B cell (primary cell): ENCODE data around the gene HEPN1. TPM values are rescaled to one million over a fixed set of nuclear protein-coding genes. Genes with fewer than 3 reads are reported as not detected.

Source experiments
- ATAC-seq: fragments of 200-7000 bp; cut with Tn5 transposase; one replicate; pipeline ENCODE4 v1.10.0; 2021; ENCODE audit warnings: low read depth, mild to moderate bottlenecking, moderate number of reproducible peaks, moderate library complexity
- CTCF ChIA-PET: fragments of 350-600 bp; sonication (Branson Sonifier 250); formaldehyde crosslinking; loops from one replicate; lab custom pipeline; 2021; ENCODE audit warnings: antibody characterized with exemption, inconsistent platforms; lab: Charles Lee
- POLR2A ChIA-PET: fragments of 350-600 bp; sonication (Branson Sonifier 250); formaldehyde crosslinking; loops from one replicate; lab custom pipeline; 2021; ENCODE audit warnings: antibody characterized with exemption; lab: Charles Lee
- DNase-seq: peaks from one replicate; pipeline ENCODE4 v3.0.0; 2013
- H2AFZ ChIP-seq: 2 replicates; pipeline ENCODE4 v1.6.1; 2012; ENCODE audit warnings: mild to moderate bottlenecking, low read depth, low read length; ENCODE audit not compliant: insufficient read depth, poor library complexity, severe bottlenecking
- H3K27ac ChIP-seq, 2 donors: 1 replicate in 1 of 2; 2 replicates in 1 of 2; pipeline ENCODE4 v1.5.1; 2012 to 2013; ENCODE audit warnings: low read length in 2 of 2, mild to moderate bottlenecking in 2 of 2, moderate library complexity in 1 of 2
- H3K27me3 ChIP-seq, 4 experiments: fragments of 200-600 bp in 1 of 4; sonication (generic) in 1 of 4; replicated peaks in 1 of 4; 1 replicate in 2 of 4; 2 replicates in 2 of 4; pipeline versions ENCODE4 v1.6.1 to v1.7.0; 2013 to 2016; ENCODE audit warnings: low read length in 3 of 4, mild to moderate bottlenecking in 2 of 4, mixed read lengths in 1 of 4, moderate library complexity in 1 of 4; ENCODE audit not compliant: insufficient read depth in 4 of 4, control insufficient read depth in 3 of 4; ENCODE audit errors: control extremely low read depth in 1 of 4
- H3K36me3 ChIP-seq, 2 experiments: replicated peaks in 1 of 2; 1 replicate in 1 of 2; 2 replicates in 1 of 2; pipeline versions ENCODE4 v1.6.1 to v1.7.1; 2013; ENCODE audit warnings: low read length in 1 of 2; ENCODE audit not compliant: insufficient read depth in 2 of 2, control insufficient read depth in 1 of 2; ENCODE audit errors: control extremely low read depth in 1 of 2, extremely low read depth in 1 of 2
- H3K4me1 ChIP-seq, 2 donors: fragments of 200-600 bp in 1 of 2; sonication (generic) in 1 of 2; 1 replicate in 1 of 2; 2 replicates in 1 of 2; pipeline versions ENCODE4 v1.5.1 to v1.6.1; 2013 to 2017; ENCODE audit warnings: low read length in 2 of 2; ENCODE audit not compliant: control insufficient read depth in 2 of 2, insufficient read depth in 2 of 2
- H3K4me2 ChIP-seq: replicated peaks from 2 replicates; pipeline ENCODE3; 2012; ENCODE audit warnings: mild to moderate bottlenecking, low read depth, low read length; ENCODE audit not compliant: poor library complexity, severe bottlenecking
- H3K4me3 ChIP-seq, 5 experiments: fragments of 200-600 bp in 1 of 5; sonication (generic) in 1 of 5; 1 replicate in 3 of 5; 2 replicates in 2 of 5; pipeline versions ENCODE4 v1.5.1 to v1.7.0; 2011 to 2016; ENCODE audit warnings: low read length in 4 of 5, mild to moderate bottlenecking in 4 of 5, low read depth in 2 of 5, control low read depth in 1 of 5, moderate library complexity in 1 of 5; ENCODE audit not compliant: insufficient read depth in 1 of 5; ENCODE audit errors: control extremely low read depth in 1 of 5, extremely low read depth in 1 of 5
- H3K79me2 ChIP-seq: fragments of 200-600 bp; sonication (generic); one replicate; pipeline ENCODE4 v1.6.0; 2016; ENCODE audit warnings: low read length; ENCODE audit not compliant: control insufficient read depth, insufficient read depth
- H3K9ac ChIP-seq: fragments of 200-600 bp; sonication (generic); 2 replicates; pipeline ENCODE4 v1.6.1; 2017; ENCODE audit warnings: mild to moderate bottlenecking, low read length, moderate library complexity
- H3K9me3 ChIP-seq, 3 donors: one replicate each; pipeline versions ENCODE4 v1.6.1 to v1.7.1; 2013; ENCODE audit warnings: low read length in 2 of 3; ENCODE audit not compliant: control insufficient read depth in 2 of 3, insufficient read depth in 1 of 3; ENCODE audit errors: control extremely low read depth in 1 of 3
- H4K20me1 ChIP-seq: 2 replicates; pipeline ENCODE4 v1.6.0; 2012; ENCODE audit warnings: mild to moderate bottlenecking, low read length; ENCODE audit not compliant: insufficient read depth, control insufficient read depth, poor library complexity, severe bottlenecking
- H3K27ac Mint-ChIP-seq: one replicate; pipeline ENCODE4 v1.8.0; 2021; ENCODE audit warnings: mixed read lengths
- H3K27me3 Mint-ChIP-seq: one replicate; pipeline ENCODE4 v1.8.0; 2021; ENCODE audit warnings: mixed read lengths
- H3K4me1 Mint-ChIP-seq: one replicate; pipeline ENCODE4 v1.8.0; 2021; ENCODE audit warnings: mixed read lengths
- H3K4me3 Mint-ChIP-seq: one replicate; pipeline ENCODE4 v1.8.0; 2021; ENCODE audit warnings: mixed read lengths
- H3K9me3 Mint-ChIP-seq: one replicate; pipeline ENCODE4 v1.8.0; 2022; ENCODE audit warnings: mixed read lengths; ENCODE audit not compliant: insufficient read depth
- EZH2 ChIP-seq: IDR thresholded peaks from 2 replicates; pipeline ENCODE4 v1.6.1; 2012; ENCODE audit warnings: borderline replicate concordance, low read depth, mild to moderate bottlenecking, moderate library complexity, low read length; ENCODE audit not compliant: insufficient read depth, poor library complexity, severe bottlenecking
- WGBS: methylation state at CpG from one replicate; pipeline ENCODE4 v1.1.5; 2013; ENCODE audit warnings: missing lambda C conversion rate; ENCODE audit not compliant: insufficient coverage; 5-methylcytosine and 5-hydroxymethylcytosine counted together
- intact Hi-C: fragments of 100-400 bp; cut with micrococcal nuclease; formaldehyde crosslinking; loops from one replicate; pipeline ENCODE4 v1.10.0; 2022
- polyA plus RNA-seq: library from polyadenylated mRNA; depleted of rRNA; stranded (reverse); fragments of >200 nt; gene quantifications from 2 replicates; pipeline ENCODE4 v1.2.3, GENCODE V29; 2012
- total RNA-seq, 2 donors: library from RNA; stranded (reverse); fragments of 120-200 nt in 1 of 2; gene quantifications; 1 replicate in 1 of 2; 2 replicates in 1 of 2; pipeline versions ENCODE4 v1.2.3 to v1.2.4, GENCODE V29; 2013 to 2022
- TF ChIP-seq, protein P1 (sequence below): fragments of 200-600 bp; IDR thresholded peaks from one replicate; pipeline ENCODE4 v1.8.0; 2022; ENCODE audit warnings: antibody characterized with exemption, mild to moderate bottlenecking

HEPN1 gene
- total and polyA plus RNA-seq, 2 donors (not counting 1 experiment from before 2014, with no cell fraction given): not detected

DNA sequence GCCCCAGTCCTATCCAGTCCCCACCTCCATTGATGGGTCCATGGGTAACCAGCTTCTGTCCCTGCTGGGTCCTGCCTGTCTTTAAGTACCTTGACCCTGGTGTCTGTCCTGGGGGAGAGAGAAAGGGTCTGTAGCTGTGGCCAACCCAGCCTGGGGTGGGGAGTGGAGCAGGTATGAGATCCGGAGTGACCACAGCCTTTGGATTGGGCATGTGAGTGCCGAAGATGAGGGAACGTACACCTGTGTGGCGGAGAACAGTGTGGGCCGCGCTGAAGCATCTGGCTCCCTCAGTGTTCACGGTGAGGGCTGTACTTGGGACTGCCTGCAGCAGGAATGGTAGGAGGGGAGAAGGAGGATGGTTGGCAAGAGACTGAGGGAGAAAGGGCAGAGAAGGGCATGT lies 48.6 kb upstream of the HEPN1 start:
- no peak overlapping the region for H3K4me3 Mint-ChIP-seq
- Histone ChIP-seq H3K4me3 (no peak overlapping the region), H3K27me3 (peaks cover 0 to 84% (median 48%) of the 10 kb centered on the region in 4 experiments), H3K9ac (no peak overlapping the region), H2AFZ (no peak overlapping the region), H3K27ac (no peak overlapping the region), H3K4me2 (no peak overlapping the region), H4K20me1 (no peaks in the 10 kb centered on the region), H3K9me3 (peaks cover 0 to 36% (median 2%) of the 10 kb centered on the region in 3 donors), H3K36me3 (no peaks in the 10 kb centered on the region), H3K79me2 (no peaks in the 10 kb centered on the region), H3K4me1 (peaks cover 30 to 38% of the 10 kb centered on the region in 2 donors)
- peaks cover 88% of the 10 kb centered on the region for H3K27me3 Mint-ChIP-seq
- TF ChIP-seq, protein P1, sequence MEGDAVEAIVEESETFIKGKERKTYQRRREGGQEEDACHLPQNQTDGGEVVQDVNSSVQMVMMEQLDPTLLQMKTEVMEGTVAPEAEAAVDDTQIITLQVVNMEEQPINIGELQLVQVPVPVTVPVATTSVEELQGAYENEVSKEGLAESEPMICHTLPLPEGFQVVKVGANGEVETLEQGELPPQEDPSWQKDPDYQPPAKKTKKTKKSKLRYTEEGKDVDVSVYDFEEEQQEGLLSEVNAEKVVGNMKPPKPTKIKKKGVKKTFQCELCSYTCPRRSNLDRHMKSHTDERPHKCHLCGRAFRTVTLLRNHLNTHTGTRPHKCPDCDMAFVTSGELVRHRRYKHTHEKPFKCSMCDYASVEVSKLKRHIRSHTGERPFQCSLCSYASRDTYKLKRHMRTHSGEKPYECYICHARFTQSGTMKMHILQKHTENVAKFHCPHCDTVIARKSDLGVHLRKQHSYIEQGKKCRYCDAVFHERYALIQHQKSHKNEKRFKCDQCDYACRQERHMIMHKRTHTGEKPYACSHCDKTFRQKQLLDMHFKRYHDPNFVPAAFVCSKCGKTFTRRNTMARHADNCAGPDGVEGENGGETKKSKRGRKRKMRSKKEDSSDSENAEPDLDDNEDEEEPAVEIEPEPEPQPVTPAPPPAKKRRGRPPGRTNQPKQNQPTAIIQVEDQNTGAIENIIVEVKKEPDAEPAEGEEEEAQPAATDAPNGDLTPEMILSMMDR: no peak
- no peak for TF ChIP-seq EZH2
- H3K9me3 Mint-ChIP-seq: no peaks in the 10 kb centered on the region
- DNase-seq (no peak), ATAC-seq (no peak)
- CTCF ChIA-PET: interaction anchor here (1.8 kb wide), 1 partner anchor 11 kb away, joined by 6 read pairs; no protein-coding TSS in a partner anchor
- H3K27ac Mint-ChIP-seq: no peak overlapping the region
- 67% methylated on average over 7 of the region's 7 CpGs for WGBS
- intact Hi-C loops: no loop called here
- POLR2A ChIA-PET: no interaction called here
- peaks cover 16% of the 10 kb centered on the region for H3K4me1 Mint-ChIP-seq

DNA sequence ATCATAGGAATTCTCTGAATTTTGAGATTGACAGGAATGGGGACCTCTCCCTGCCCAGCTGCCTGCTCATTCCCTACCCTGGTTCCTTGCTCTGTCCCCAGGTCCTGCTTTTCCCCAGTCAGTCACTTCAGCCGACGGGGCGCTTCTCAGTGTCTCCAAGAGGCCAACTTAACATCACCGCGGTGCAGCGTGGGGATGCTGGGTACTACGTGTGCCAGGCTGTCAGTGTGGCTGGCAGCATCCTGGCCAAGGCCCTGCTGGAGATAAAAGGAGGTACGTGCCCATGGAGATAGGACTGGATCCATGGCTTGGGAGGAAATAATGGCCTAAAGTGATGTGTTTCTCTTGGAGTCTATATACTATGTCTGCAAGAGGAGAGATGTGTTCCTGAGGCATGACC lies 46.8 kb upstream of the HEPN1 start:
- Mint-ChIP-seq H3K27ac (no peak overlapping the region), H3K4me3 (no peak overlapping the region), H3K27me3 (peaks cover 94% of the 10 kb centered on the region), H3K4me1 (peaks cover 22% of the 10 kb centered on the region), H3K9me3 (no peaks in the 10 kb centered on the region)
- DNase-seq: no peak
- CTCF ChIA-PET: no interaction called here
- 65% methylated on average over 8 of the region's 8 CpGs for WGBS
- Histone ChIP-seq H3K27me3 (peaks cover 0 to 83% (median 36%) of the 10 kb centered on the region in 4 experiments), H3K9ac (no peak overlapping the region), H3K27ac (no peak overlapping the region), H3K36me3 (no peaks in the 10 kb centered on the region), H3K4me2 (no peak overlapping the region), H4K20me1 (no peaks in the 10 kb centered on the region), H3K4me3 (no peak overlapping the region), H3K79me2 (no peaks in the 10 kb centered on the region), H2AFZ (no peak overlapping the region), H3K9me3 (peaks cover 0 to 36% (median 0%) of the 10 kb centered on the region in 3 donors), H3K4me1 (peaks cover 32 to 36% of the 10 kb centered on the region in 2 donors)
- ATAC-seq: no peak
- TF ChIP-seq, protein P1: no peak
- TF ChIP-seq EZH2: no peak
- intact Hi-C loops: no loop called here
- POLR2A ChIA-PET: no interaction called here
